ENCODE data around the gene DNAJC13.
"Not testable (repeated sequence)": the region's sequence is repeated elsewhere in the genome, so short reads cannot be mapped to it uniquely, and the experiment has no call there.

Gene DNAJC13

GRCh38 chr3:132416807-132417694 is at the start of gene DNAJC13:
Gene DNAJC13, plus strand, starts transcription at chr3:132417502. Its CDS starts 17,049 bp downstream, at chr3:132434551.
- peak; percentile 69 for DNase-seq (ENCODE audit: low read depth)

DNA sequence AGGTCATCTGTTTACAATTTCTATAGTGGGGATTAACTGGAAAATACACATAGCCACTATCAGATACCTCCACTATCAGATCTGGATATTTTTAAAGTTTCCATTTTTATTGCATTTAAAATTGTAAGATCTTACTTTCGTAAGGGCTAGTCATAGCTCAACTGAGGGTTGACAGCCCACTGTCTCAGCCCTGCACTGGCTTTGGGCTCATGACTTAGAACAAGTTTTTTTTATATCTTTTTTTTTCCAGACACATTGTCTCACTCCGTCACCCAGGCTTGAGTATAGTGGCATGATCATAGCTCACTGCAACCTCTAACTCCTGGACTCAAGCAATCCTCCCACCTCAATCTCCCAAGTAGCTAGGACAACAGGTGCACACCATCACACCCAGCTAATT is 48.8 kb upstream of the DNAJC13 start:
- no peak for DNase-seq (ENCODE audit: low read depth)

GRCh38 chr3:132368962-132369361 is 48.3 kb upstream of the DNAJC13 start:
- DNase-seq (ENCODE audit: low read depth) = no peak

- not testable (repeated sequence) for DNase-seq (ENCODE audit: low read depth)
Observed at GRCh38 chr3:132376945-132377354, 40.4 kb upstream of the DNAJC13 start.

DNA sequence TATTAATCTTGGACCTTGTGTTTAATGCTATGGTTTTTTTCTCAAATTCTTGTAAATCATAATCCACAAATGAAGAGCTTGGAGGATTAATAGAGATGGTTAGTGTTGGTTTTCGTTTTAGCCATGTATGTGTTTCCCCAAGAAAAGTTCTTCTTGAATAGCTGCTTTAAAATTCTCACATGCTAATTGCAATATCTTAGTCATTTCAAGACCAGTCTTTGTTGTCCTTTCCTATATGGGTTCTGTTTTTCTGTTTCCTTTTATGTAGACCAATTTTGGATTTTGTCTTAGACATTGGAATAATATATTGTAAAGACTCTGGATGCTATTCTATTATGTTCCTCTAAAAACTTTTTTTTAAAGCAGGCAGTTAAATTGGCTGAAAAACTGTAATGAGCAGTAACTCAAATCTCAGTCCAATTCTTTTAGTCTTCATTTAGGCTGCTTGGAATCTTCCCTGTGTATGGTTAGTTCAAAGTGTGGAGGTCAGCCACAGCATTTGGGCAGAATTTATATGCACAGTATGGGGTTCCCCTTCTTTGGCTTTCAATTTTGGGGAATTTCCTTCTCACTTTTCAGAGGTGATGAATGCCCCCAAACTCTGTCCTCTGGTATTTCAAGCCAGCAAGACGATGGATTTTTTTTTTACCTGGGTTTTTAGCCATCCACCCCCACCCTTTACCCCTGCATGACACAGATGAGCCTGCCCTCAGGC is 39.1 kb upstream of the DNAJC13 start:
- no peak for DNase-seq (ENCODE audit: low read depth)

DNA sequence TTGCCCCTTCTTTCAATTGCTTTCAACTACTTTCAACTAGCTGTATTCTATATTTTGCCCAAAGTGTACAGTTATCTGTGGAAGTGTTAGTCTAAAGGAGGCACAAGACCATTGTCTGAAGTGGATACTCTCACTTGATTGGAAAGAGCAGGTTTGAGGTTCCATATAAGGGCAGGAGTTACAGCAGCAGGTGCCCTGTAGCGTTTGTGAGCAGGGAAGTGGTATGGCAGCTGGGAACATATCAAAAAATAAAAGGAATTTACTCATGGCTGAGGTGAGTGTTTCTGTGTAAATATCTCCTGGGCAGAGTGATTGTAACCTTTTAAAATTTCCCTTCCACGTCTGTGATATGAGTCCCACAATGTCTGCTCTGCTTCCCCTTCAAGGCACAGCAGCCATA is 38.5 kb upstream of the DNAJC13 start:
- DNase-seq (ENCODE audit: low read depth) = no peak

DNA sequence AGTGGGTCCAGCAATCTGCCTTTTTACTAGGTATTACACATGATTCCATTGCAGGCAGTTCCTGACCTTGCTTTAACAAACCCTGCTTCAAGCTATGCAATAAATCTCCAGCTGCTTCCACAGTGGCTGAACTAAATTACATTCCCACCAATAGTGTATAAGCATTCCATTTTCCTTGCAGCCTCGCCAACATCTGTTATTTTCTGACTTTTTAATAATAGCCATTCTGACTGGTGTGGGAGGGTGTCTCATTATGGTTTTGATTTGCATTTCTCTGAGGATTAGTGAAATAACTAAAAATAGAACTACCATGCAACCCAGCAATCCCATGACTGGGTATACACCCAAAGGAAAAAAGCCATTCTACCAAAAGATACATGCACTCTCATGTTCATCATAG is 36.4 kb upstream of the DNAJC13 start:
- no peak for DNase-seq (ENCODE audit: low read depth)

DNA sequence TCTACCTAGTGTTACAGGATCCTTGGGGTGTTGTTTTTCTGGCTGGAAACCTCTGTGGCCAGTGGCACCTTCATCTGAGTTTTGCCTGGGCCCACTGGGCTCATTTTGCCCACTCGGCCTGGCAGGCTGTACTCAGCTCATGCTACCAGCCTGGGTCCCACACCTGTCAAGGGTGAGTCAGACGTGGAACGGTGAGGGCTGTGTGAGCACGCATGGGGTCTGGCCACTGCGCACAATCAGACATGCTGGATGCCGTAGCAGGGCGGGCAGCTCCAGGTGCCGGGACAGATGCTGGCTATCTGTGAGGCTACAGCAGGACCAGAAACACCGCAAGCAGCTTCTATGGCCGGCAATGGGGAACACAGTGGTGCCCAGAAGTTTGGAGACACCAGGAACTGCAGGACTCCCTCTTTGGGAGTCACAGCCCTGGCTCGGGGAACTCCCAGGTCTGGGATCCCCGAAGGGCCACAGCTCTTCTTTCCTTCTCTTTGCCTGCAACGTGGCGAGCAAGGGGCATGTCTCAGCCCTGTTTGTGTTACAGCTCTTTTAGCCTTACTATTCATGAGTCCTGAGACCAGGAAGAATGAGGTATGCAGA is 35.9 kb upstream of the DNAJC13 start:
- DNase-seq (ENCODE audit: low read depth) = no peak

- DNase-seq (ENCODE audit: low read depth) = no peak
Observed at GRCh38 chr3:132382267-132382666, 35.0 kb upstream of the DNAJC13 start.

DNA sequence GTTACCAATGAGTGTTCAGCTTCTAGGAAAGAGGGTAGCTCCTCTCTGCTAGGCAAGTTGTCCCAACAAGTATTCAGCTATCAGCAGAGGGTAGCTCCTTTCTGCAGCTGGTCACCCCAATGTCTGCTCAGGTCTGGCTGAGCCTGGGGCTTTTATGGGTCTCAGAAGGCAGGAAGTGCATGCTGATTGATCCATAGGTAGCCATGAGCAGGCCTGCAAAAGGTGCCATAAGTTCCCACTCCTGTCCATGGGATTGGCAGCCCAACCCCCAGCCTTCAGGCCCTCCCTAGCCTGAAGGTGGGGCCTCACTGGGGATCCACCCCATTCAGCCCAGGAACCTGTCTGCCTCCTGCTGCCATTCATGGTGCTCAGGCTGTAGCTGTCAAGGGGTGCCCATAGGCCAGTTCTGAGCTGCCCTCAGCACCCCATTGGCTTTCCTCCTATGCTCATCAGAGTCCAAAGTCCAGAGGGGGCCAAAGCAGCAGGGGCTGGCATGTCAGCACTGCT is 34.6 kb upstream of the DNAJC13 start:
- DNase-seq (ENCODE audit: low read depth) = no peak

GRCh38 chr3:132386259-132386658 is 31.0 kb upstream of the DNAJC13 start:
- DNase-seq (ENCODE audit: low read depth) = no peak

DNA sequence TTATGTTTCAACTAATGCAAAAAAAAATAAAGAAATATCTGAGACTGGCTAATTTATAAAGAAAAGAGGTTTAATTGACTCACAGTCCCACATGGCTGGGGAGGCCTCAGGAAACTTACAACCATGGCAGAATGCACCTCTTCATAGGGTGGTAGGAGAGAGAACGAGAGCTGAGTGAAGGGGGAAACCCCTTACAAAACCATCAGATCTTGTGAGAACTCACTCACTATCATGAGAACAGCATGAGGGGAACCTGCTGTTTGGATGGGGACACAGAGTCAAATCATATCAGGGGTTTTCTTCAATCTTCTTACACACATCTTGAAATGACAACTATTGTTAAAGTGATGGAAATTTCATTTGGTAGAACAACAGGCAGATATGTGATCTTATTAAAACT is 24.6 kb upstream of the DNAJC13 start:
- not testable (repeated sequence) for DNase-seq (ENCODE audit: low read depth)

GRCh38 chr3:132394320-132394719 is 23.0 kb upstream of the DNAJC13 start:
- DNase-seq (ENCODE audit: low read depth) = no peak

DNA sequence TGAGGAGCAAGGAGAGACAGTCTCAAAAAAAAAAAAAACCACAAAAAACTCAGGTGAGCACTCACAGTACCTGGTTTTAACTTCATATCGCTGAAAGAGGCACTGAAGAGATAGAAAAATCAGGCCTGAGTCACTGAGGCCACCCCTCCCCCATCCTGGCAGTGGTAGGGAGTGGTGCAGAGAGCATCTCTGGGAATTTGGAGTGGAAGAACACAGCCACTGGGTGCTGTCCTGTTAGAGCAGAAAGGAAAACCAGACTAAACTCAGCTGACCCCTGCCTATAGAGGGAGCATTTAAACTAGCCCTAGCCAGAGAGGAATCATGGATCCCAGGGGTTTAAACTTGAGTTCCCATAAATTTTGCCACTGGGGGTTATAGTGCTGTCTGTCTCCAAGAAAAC is 22.2 kb upstream of the DNAJC13 start:
- no peak for DNase-seq (ENCODE audit: low read depth)

DNA sequence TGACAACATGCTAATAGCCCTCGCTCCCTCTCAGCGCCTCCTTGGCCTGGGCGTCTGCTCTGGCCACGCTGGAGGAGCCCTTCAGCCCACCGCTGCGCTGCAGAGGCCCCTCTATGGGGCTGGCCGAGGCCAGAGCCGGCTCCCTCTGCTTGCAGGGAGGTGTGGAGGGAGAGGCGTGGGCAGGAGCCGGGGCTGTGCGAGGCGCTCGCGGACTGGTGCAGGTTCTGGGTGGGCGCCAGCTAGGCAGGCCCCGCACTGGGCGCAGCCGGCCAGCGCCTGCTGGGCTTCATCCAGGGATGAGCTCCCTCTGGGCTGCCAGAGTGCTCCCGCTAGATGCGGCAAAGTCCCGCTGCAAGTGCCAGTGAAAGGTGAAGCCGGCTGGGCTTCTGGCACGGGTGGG is 21.0 kb upstream of the DNAJC13 start:
- no peak for DNase-seq (ENCODE audit: low read depth)

- DNase-seq (ENCODE audit: low read depth) = not testable (repeated sequence)
Observed at GRCh38 chr3:132396776-132397175, 20.5 kb upstream of the DNAJC13 start.

- no peak for DNase-seq (ENCODE audit: low read depth)
Observed at GRCh38 chr3:132399054-132399929, 18.0 kb upstream of the DNAJC13 start.

DNA sequence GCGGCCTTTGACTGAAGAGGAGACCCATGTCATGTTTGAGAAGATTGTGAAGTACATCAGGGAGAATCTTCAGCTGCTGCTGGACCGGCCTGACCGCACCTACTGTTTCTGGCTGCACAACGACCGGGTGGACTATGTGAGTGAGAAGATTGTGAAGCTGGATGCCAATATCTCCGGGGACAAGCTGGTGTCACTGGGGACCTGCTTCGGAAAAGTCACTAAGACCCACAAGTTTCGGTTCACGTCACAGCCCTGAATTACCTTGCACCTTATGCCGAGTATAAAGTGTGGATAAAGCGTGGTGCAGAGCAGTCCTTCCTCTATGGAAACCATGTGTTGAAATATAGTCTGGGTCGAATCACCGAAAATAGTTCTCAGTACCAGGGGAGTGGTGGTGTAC is 16.0 kb upstream of the DNAJC13 start:
- DNase-seq (ENCODE audit: low read depth) = no peak

DNA sequence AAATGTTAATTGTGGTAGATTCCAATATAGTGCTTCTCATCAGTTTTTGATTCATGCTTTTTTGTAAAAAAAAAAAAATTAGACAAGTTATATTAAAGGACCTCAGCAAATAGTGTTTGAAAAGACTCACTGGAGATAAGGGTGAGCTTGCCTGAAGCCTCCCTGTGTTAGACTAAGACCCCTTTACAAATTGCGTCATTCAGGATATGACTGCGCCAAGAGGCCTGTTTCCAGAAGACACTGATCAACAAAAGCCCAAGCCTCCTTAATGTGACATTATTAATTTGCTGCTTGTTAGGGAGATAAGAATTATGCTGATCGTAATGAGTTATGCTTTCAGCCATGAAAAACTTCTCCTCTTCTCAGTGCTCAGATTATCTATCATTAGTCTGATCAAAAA is 13.0 kb upstream of the DNAJC13 start:
- no peak for DNase-seq (ENCODE audit: low read depth)

- no peak for DNase-seq (ENCODE audit: low read depth)
Observed at GRCh38 chr3:132405188-132405587, 12.1 kb upstream of the DNAJC13 start.

- no peak for DNase-seq (ENCODE audit: low read depth)
Observed at GRCh38 chr3:132405609-132406299, 11.5 kb upstream of the DNAJC13 start.

Data from stimulated activated CD8-positive, alpha-beta memory T cell treated with anti-CD3 and anti-CD28 coated beads, Interleukin-15, amount 100 ng/mL, for 24 hours (primary cell).